SK-N-SH treated with all-trans-retinoic acid at 6 μM for 48 hours (cell line): Measurements from ENCODE around the gene FAM114A2.

Source experiments
- ATAC-seq: fragments of 200-7000 bp; cut with Tn5 transposase; 3 replicates; pipeline ENCODE4 v1.9.1; 2020; ENCODE audit warnings: mild to moderate bottlenecking, moderate library complexity
- ARNTL ChIP-seq: fragments of 450-650 bp; formaldehyde crosslinking; IDR thresholded peaks from 2 replicates; pipeline ENCODE4 v1.5.0; 2020; ENCODE audit warnings: low read depth, mild to moderate bottlenecking, moderate library complexity, borderline replicate concordance
- BACH2 ChIP-seq: fragments of 250-450 bp; sonication (Bioruptor Pico); IDR thresholded peaks from 2 replicates; pipeline ENCODE4 v1.9.0; 2021; ENCODE audit warnings: mild to moderate bottlenecking, borderline replicate concordance
- CREB5 ChIP-seq: fragments of 250-450 bp; sonication (Bioruptor Pico); IDR thresholded peaks from 2 replicates; pipeline ENCODE4 v1.5.1; 2020; ENCODE audit warnings: low read depth, mild to moderate bottlenecking, moderate library complexity
- CSRNP3 ChIP-seq: fragments of 250-450 bp; sonication (Bioruptor Pico); IDR thresholded peaks from 2 replicates; pipeline ENCODE4 v1.5.1; 2021; ENCODE audit warnings: mild to moderate bottlenecking, moderate library complexity
- ESRRG ChIP-seq: fragments of 250-450 bp; sonication (Bioruptor Pico); IDR thresholded peaks from 2 replicates; pipeline ENCODE4 v1.6.1; 2021; ENCODE audit warnings: mild to moderate bottlenecking
- GLIS3 ChIP-seq: fragments of 250-450 bp; sonication (Bioruptor Pico); IDR thresholded peaks from 2 replicates; pipeline ENCODE4 v1.5.0; 2020; ENCODE audit warnings: mild to moderate bottlenecking, moderate library complexity
- ISL1 ChIP-seq: fragments of 250-450 bp; sonication (Bioruptor Pico); IDR thresholded peaks from 2 replicates; pipeline ENCODE4 v2.1.2; 2022; ENCODE audit warnings: mild to moderate bottlenecking, moderate library complexity
- OSR1 ChIP-seq: fragments of 250-450 bp; sonication (Bioruptor Pico); IDR thresholded peaks from 2 replicates; pipeline ENCODE4 v1.8.0; 2022; ENCODE audit warnings: moderate library complexity, mild to moderate bottlenecking, inconsistent platforms
- PATZ1 ChIP-seq: fragments of 250-450 bp; sonication (Bioruptor Pico); IDR thresholded peaks from 2 replicates; pipeline ENCODE4 v1.8.0; 2020; ENCODE audit warnings: mild to moderate bottlenecking, moderate library complexity, borderline replicate concordance
- POU6F1 ChIP-seq: fragments of 250-450 bp; sonication (Bioruptor Pico); IDR thresholded peaks from 2 replicates; pipeline ENCODE4 v1.8.0; 2021; ENCODE audit warnings: low read depth, mild to moderate bottlenecking, moderate library complexity, borderline replicate concordance
- PPARA ChIP-seq: fragments of 250-450 bp; sonication (Bioruptor Pico); IDR thresholded peaks from 2 replicates; pipeline ENCODE4 v1.5.0; 2020; ENCODE audit warnings: mild to moderate bottlenecking, borderline replicate concordance
- RARB ChIP-seq: fragments of 250-450 bp; sonication (Bioruptor Pico); IDR thresholded peaks from 2 replicates; pipeline ENCODE4 v1.8.0; 2021; ENCODE audit warnings: mild to moderate bottlenecking, moderate library complexity
- SNAI2 ChIP-seq: fragments of 250-450 bp; sonication (Bioruptor Pico); IDR thresholded peaks from 2 replicates; pipeline ENCODE4 v1.5.0; 2020; ENCODE audit warnings: mild to moderate bottlenecking, moderate library complexity
- TCF4 ChIP-seq: fragments of 250-450 bp; sonication (Bioruptor Pico); IDR thresholded peaks from 2 replicates; pipeline ENCODE4 v1.8.0; 2021; ENCODE audit warnings: mild to moderate bottlenecking, moderate library complexity, borderline replicate concordance
- TOX ChIP-seq: fragments of 250-450 bp; sonication (Bioruptor Pico); IDR thresholded peaks from 2 replicates; pipeline ENCODE4 v1.8.0; 2021; ENCODE audit warnings: mild to moderate bottlenecking, moderate library complexity, borderline replicate concordance
- TSHZ2 ChIP-seq: fragments of 250-450 bp; sonication (Bioruptor Pico); IDR thresholded peaks from 2 replicates; pipeline ENCODE4 v1.5.0; 2020; ENCODE audit warnings: mild to moderate bottlenecking, moderate library complexity
- ZFP30 ChIP-seq: fragments of 450-650 bp; formaldehyde crosslinking; IDR thresholded peaks from 2 replicates; pipeline ENCODE4 v1.5.0; 2022; ENCODE audit warnings: mild to moderate bottlenecking, moderate library complexity
- ZNF8 ChIP-seq: fragments of 450-650 bp; formaldehyde crosslinking; IDR thresholded peaks from 2 replicates; pipeline ENCODE4 v1.5.0; 2020; ENCODE audit warnings: mild to moderate bottlenecking, moderate library complexity

FAM114A2 gene

GRCh38 chr5:153987301-153987700 lies 51.4 kb downstream of the FAM114A2 start:
- TF ChIP-seq ZFP30 (CRISPR knock-in tag) (no peak), TSHZ2 (CRISPR knock-in tag) (no peak), GLIS3 (no peak), CREB5 (no peak), TOX (no peak), RARB (no peak), ZNF8 (CRISPR knock-in tag) (no peak), POU6F1 (no peak), BACH2 (CRISPR knock-in tag) (no peak)
- no peak for ATAC-seq

- ATAC-seq = no peak
- no peak for TF ChIP-seq TCF4
These were observed 53.2 kb downstream of the FAM114A2 start for GRCh38 chr5:153985498-153985897.

- no peak for TF ChIP-seq ARNTL (CRISPR knock-in tag)
- TF ChIP-seq BACH2 (CRISPR knock-in tag) = no peak
- no peak for TF ChIP-seq TOX
- no peak for TF ChIP-seq POU6F1
- no peak for TF ChIP-seq PPARA
- TF ChIP-seq ESRRG = no peak
- TF ChIP-seq ISL1 (CRISPR knock-in tag) = no peak
- no peak for TF ChIP-seq RARB
- no peak for TF ChIP-seq OSR1
- no peak for ATAC-seq
These were observed 54.8 kb downstream of the FAM114A2 start for GRCh38 chr5:153983885-153984284.

- TF ChIP-seq TSHZ2 (CRISPR knock-in tag) (no peak), ZFP30 (CRISPR knock-in tag) (no peak), GLIS3 (no peak), ARNTL (CRISPR knock-in tag) (no peak), SNAI2 (CRISPR knock-in tag) (no peak), TOX (no peak), CREB5 (no peak), PATZ1 (CRISPR knock-in tag) (no peak), BACH2 (CRISPR knock-in tag) (no peak), ISL1 (CRISPR knock-in tag) (no peak), CSRNP3 (CRISPR knock-in tag) (no peak)
- no peak for ATAC-seq
These were observed 56.7 kb downstream of the FAM114A2 start for GRCh38 chr5:153981905-153982605.
